ENCODE measurements around the gene CRELD2. TPM values are rescaled to one million over a fixed set of nuclear protein-coding genes. Genes with fewer than 3 reads are reported as not detected.

The CRELD2 gene
- total RNA-seq, 1 donor = 13.6 TPM

- Histone ChIP-seq H3K4me1 (ENCODE audit: insufficient read depth, low read length) (peaks cover 6% of the 10 kb centered on the region), H3K9me3 (ENCODE audit: low read depth, low read length) (no peaks in the 10 kb centered on the region), H3K4me3 (ENCODE audit: low read length) (no peak overlapping the region), H3K27me3 (ENCODE audit: insufficient read depth, low read length) (no peaks in the 10 kb centered on the region)
Measured at GRCh38 chr22:49884075-49884474, 34.4 kb upstream of the CRELD2 start.

GRCh38 chr22:49884503-49885260 lies 33.8 kb upstream of the CRELD2 start:
- H3K27me3 ChIP-seq (ENCODE audit: insufficient read depth, low read length) = no peaks in the 10 kb centered on the region
- H3K9me3 ChIP-seq (ENCODE audit: low read depth, low read length) = no peaks in the 10 kb centered on the region
- peaks cover 6% of the 10 kb centered on the region for H3K4me1 ChIP-seq (ENCODE audit: insufficient read depth, low read length)
- no peak overlapping the region for H3K4me3 ChIP-seq (ENCODE audit: low read length)

- H3K27me3 ChIP-seq (ENCODE audit: insufficient read depth, low read length) = no peaks in the 10 kb centered on the region
- H3K9me3 ChIP-seq (ENCODE audit: low read depth, low read length) = no peaks in the 10 kb centered on the region
- no peak overlapping the region for H3K4me3 ChIP-seq (ENCODE audit: low read length)
- peaks cover 2% of the 10 kb centered on the region for H3K4me1 ChIP-seq (ENCODE audit: insufficient read depth, low read length)
Measured at GRCh38 chr22:49885281-49885680, 33.2 kb upstream of the CRELD2 start.

- Histone ChIP-seq H3K27me3 (ENCODE audit: insufficient read depth, low read length) (no peaks in the 10 kb centered on the region), H3K4me1 (ENCODE audit: insufficient read depth, low read length) (no peaks in the 10 kb centered on the region), H3K9me3 (ENCODE audit: low read depth, low read length) (no peaks in the 10 kb centered on the region), H3K4me3 (ENCODE audit: low read length) (no peak overlapping the region)
Measured at GRCh38 chr22:49885881-49886280, 32.6 kb upstream of the CRELD2 start.

- Histone ChIP-seq H3K9me3 (ENCODE audit: low read depth, low read length) (no peaks in the 10 kb centered on the region), H3K4me3 (ENCODE audit: low read length) (no peak overlapping the region), H3K4me1 (ENCODE audit: insufficient read depth, low read length) (no peaks in the 10 kb centered on the region), H3K27me3 (ENCODE audit: insufficient read depth, low read length) (no peaks in the 10 kb centered on the region)
Measured at GRCh38 chr22:49886346-49887063, 31.9 kb upstream of the CRELD2 start.

GRCh38 chr22:49887064-49887451 lies 31.4 kb upstream of the CRELD2 start:
- Histone ChIP-seq H3K4me1 (ENCODE audit: insufficient read depth, low read length) (no peaks in the 10 kb centered on the region), H3K4me3 (ENCODE audit: low read length) (no peak overlapping the region), H3K27me3 (ENCODE audit: insufficient read depth, low read length) (no peaks in the 10 kb centered on the region), H3K9me3 (ENCODE audit: low read depth, low read length) (no peaks in the 10 kb centered on the region)

GRCh38 chr22:49887702-49888101 lies 30.7 kb upstream of the CRELD2 start:
- Histone ChIP-seq H3K4me3 (ENCODE audit: low read length) (no peak overlapping the region), H3K9me3 (ENCODE audit: low read depth, low read length) (no peaks in the 10 kb centered on the region), H3K27me3 (ENCODE audit: insufficient read depth, low read length) (no peaks in the 10 kb centered on the region), H3K4me1 (ENCODE audit: insufficient read depth, low read length) (no peaks in the 10 kb centered on the region)

GRCh38 chr22:49889071-49889470 lies 29.4 kb upstream of the CRELD2 start:
- no peaks in the 10 kb centered on the region for H3K9me3 ChIP-seq (ENCODE audit: low read depth, low read length)
- no peak overlapping the region for H3K4me3 ChIP-seq (ENCODE audit: low read length)
- H3K4me1 ChIP-seq (ENCODE audit: insufficient read depth, low read length) = no peaks in the 10 kb centered on the region
- no peaks in the 10 kb centered on the region for H3K27me3 ChIP-seq (ENCODE audit: insufficient read depth, low read length)

- Histone ChIP-seq H3K4me3 (ENCODE audit: low read length) (no peak overlapping the region), H3K4me1 (ENCODE audit: insufficient read depth, low read length) (no peaks in the 10 kb centered on the region), H3K9me3 (ENCODE audit: low read depth, low read length) (no peaks in the 10 kb centered on the region), H3K27me3 (ENCODE audit: insufficient read depth, low read length) (no peaks in the 10 kb centered on the region)
Measured at GRCh38 chr22:49892226-49892899, 26.1 kb upstream of the CRELD2 start.

- Histone ChIP-seq H3K27me3 (ENCODE audit: insufficient read depth, low read length) (no peaks in the 10 kb centered on the region), H3K4me1 (ENCODE audit: insufficient read depth, low read length) (no peaks in the 10 kb centered on the region), H3K9me3 (ENCODE audit: low read depth, low read length) (no peaks in the 10 kb centered on the region), H3K4me3 (ENCODE audit: low read length) (no peak overlapping the region)
Measured at GRCh38 chr22:49893025-49893424, 25.4 kb upstream of the CRELD2 start.

- no peaks in the 10 kb centered on the region for H3K27me3 ChIP-seq (ENCODE audit: insufficient read depth, low read length)
- H3K9me3 ChIP-seq (ENCODE audit: low read depth, low read length) = no peaks in the 10 kb centered on the region
- no peak overlapping the region for H3K4me3 ChIP-seq (ENCODE audit: low read length)
- no peaks in the 10 kb centered on the region for H3K4me1 ChIP-seq (ENCODE audit: insufficient read depth, low read length)
Measured at GRCh38 chr22:49894322-49895054, 23.9 kb upstream of the CRELD2 start.

GRCh38 chr22:49896201-49896600 lies 22.2 kb upstream of the CRELD2 start:
- Histone ChIP-seq H3K4me3 (ENCODE audit: low read length) (no peak overlapping the region), H3K9me3 (ENCODE audit: low read depth, low read length) (no peaks in the 10 kb centered on the region), H3K4me1 (ENCODE audit: insufficient read depth, low read length) (no peaks in the 10 kb centered on the region), H3K27me3 (ENCODE audit: insufficient read depth, low read length) (no peaks in the 10 kb centered on the region)

GRCh38 chr22:49897015-49897684 lies 21.3 kb upstream of the CRELD2 start:
- no peaks in the 10 kb centered on the region for H3K27me3 ChIP-seq (ENCODE audit: insufficient read depth, low read length)
- no peak overlapping the region for H3K4me3 ChIP-seq (ENCODE audit: low read length)
- no peaks in the 10 kb centered on the region for H3K9me3 ChIP-seq (ENCODE audit: low read depth, low read length)
- no peaks in the 10 kb centered on the region for H3K4me1 ChIP-seq (ENCODE audit: insufficient read depth, low read length)

- Histone ChIP-seq H3K4me1 (ENCODE audit: insufficient read depth, low read length) (no peaks in the 10 kb centered on the region), H3K27me3 (ENCODE audit: insufficient read depth, low read length) (no peaks in the 10 kb centered on the region), H3K9me3 (ENCODE audit: low read depth, low read length) (no peaks in the 10 kb centered on the region), H3K4me3 (ENCODE audit: low read length) (no peak overlapping the region)
Measured at GRCh38 chr22:49899530-49899929, 18.9 kb upstream of the CRELD2 start.

Measured in mononuclear cell (primary cell).